IMR-90 (cell line): ENCODE results near the gene C12orf57.

Experiments
- MAFK ChIP-seq: IDR thresholded peaks from 2 replicates; pipeline ENCODE4 v1.6.1; 2012; ENCODE audit warnings: low read depth, low read length, improper control_type of control experiment
- RAD21 ChIP-seq: IDR thresholded peaks from 2 replicates; pipeline ENCODE4 v1.6.1; 2012; ENCODE audit warnings: low read length, improper control_type of control experiment
- TF ChIP-seq, protein P1 (sequence below): conservative IDR thresholded peaks from 2 replicates; pipeline ENCODE4 v1.5.1; 2012; ENCODE audit warnings: mild to moderate bottlenecking, low read depth, low read length, improper control_type of control experiment

DNA sequence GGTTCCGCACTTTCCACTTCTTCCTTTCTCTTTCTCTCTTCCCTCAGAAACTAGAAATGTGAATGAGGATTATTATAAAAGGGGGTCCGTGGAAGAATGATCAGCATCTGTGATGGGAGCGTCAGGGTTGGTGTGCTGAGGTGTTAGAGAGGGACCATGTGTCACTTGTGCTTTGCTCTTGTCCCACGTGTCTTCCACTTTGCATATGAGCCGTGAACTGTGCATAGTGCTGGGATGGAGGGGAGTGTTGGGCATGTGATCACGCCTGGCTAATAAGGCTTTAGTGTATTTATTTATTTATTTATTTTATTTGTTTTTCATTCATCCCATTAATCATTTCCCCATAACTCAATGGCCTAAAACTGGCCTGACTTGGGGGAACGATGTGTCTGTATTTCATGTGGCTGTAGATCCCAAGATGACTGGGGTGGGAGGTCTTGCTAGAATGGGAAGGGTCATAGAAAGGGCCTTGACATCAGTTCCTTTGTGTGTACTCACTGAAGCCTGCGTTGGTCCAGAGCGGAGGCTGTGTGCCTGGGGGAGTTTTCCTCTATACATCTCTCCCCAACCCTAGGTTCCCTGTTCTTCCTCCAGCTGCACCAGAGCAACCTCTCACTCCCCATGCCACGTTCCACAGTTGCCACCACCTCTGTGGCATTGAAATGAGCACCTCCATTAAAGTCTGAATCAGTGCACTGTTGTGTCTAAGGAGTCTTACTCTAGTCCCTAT lies 20.7 kb upstream of the C12orf57 start:
- TF ChIP-seq, protein P1, sequence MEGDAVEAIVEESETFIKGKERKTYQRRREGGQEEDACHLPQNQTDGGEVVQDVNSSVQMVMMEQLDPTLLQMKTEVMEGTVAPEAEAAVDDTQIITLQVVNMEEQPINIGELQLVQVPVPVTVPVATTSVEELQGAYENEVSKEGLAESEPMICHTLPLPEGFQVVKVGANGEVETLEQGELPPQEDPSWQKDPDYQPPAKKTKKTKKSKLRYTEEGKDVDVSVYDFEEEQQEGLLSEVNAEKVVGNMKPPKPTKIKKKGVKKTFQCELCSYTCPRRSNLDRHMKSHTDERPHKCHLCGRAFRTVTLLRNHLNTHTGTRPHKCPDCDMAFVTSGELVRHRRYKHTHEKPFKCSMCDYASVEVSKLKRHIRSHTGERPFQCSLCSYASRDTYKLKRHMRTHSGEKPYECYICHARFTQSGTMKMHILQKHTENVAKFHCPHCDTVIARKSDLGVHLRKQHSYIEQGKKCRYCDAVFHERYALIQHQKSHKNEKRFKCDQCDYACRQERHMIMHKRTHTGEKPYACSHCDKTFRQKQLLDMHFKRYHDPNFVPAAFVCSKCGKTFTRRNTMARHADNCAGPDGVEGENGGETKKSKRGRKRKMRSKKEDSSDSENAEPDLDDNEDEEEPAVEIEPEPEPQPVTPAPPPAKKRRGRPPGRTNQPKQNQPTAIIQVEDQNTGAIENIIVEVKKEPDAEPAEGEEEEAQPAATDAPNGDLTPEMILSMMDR = no peak
- TF ChIP-seq MAFK (no peak), RAD21 (no peak)
